ENCODE data around the gene PIGU. TPM values are rescaled to one million over a fixed set of nuclear protein-coding genes. Genes with fewer than 3 reads are reported as not detected.

The PIGU gene
- total and polyA plus RNA-seq, 2 of the 13 experiments (the other 11 are each of a cell fraction or from before 2014, with no cell fraction given), result 45.5 to 231 TPM

- TF ChIP-seq ARID5B (CRISPR knock-in tag; IDR thresholded peaks at IDR 0.05), result no peak
- no peak for TF ChIP-seq HNRNPLL (IDR thresholded peaks at IDR 0.05; ENCODE audit: low read depth, low read length, poor library complexity, severe bottlenecking)
- no peak for TF ChIP-seq ZFYVE20 (CRISPR knock-in tag; IDR thresholded peaks at IDR 0.05; ENCODE audit: borderline replicate concordance, low read depth)
- TF ChIP-seq LCORL (IDR thresholded peaks at IDR 0.05), result no peak
- no peak for TF ChIP-seq LCORL (CRISPR knock-in tag; IDR thresholded peaks at IDR 0.05)
- no peak for TF ChIP-seq MEIS2 (CRISPR knock-in tag; IDR thresholded peaks at IDR 0.05)
- no peak for TF ChIP-seq E2F1 (CRISPR knock-in tag; IDR thresholded peaks at IDR 0.05)
- no peak for TF ChIP-seq POLR2G (IDR thresholded peaks at IDR 0.05; ENCODE audit: low read depth, low read length)
- no peak for TF ChIP-seq TIGD3 (CRISPR knock-in tag; IDR thresholded peaks at IDR 0.05; ENCODE audit: borderline replicate concordance)
- TF ChIP-seq NCOA1 (CRISPR knock-in tag; IDR thresholded peaks at IDR 0.05), result 0 out of 2 replicates have a peak, but pooled peaks have one; percentile 25
- 0 out of 2 replicates have a peak, but pooled peaks have one; percentile 84 for TF ChIP-seq FOXO4 (CRISPR knock-in tag; conservative IDR thresholded peaks at IDR 0.05)
- TF ChIP-seq PREB (CRISPR knock-in tag; IDR thresholded peaks at IDR 0.05), result no peak
- TF ChIP-seq YY1 (IDR thresholded peaks at IDR 0.05; ENCODE audit: insufficient read depth, insufficient replicate concordance, low read depth, low read length), result no peak
- no peak for TF ChIP-seq HNF1A (IDR thresholded peaks at IDR 0.05; ENCODE audit: low read depth)
- TF ChIP-seq HNF1A (CRISPR knock-in tag; IDR thresholded peaks at IDR 0.05; ENCODE audit: borderline replicate concordance), result no peak
- no peak for TF ChIP-seq ZNF256 (CRISPR knock-in tag; conservative IDR thresholded peaks at IDR 0.05)
- peak; percentile 64; the same call in 1 of the 2 replicates for TF ChIP-seq ZMYM2 (CRISPR knock-in tag; IDR thresholded peaks at IDR 0.05)
Measured at GRCh38 chr20:34703061-34703423, 26.1 kb upstream of the PIGU start (continued).
